T-helper 1 cell treated with Interleukin-12 subunit alpha and Interleukin-12 subunit beta and Interleukin-4 antibody, amounts not matched to agents 30 ng/mL and 1 ng/mL, for 36 hours (primary cell): ENCODE data around the gene ZNF488. TPM values are rescaled to one million over a fixed set of nuclear protein-coding genes. Genes with fewer than 3 reads are reported as not detected.

Experiments
- intact Hi-C: fragments of 100-400 bp; cut with micrococcal nuclease; formaldehyde crosslinking; loops from one replicate; pipeline ENCODE4 v1.15.1; 2024
- total RNA-seq: library from RNA; stranded (reverse); gene quantifications from 2 replicates; pipeline ENCODE4 v1.2.3, GENCODE V29; 2022

The ZNF488 gene
- total RNA-seq, 1 donor from 2014 or later, result not detected

- intact Hi-C loops, result no loop called here
These were observed 589 bp downstream of the ZNF488 start for GRCh38 chr10:47383261-47384147.

GRCh38 chr10:47381427-47382379 lies 2.4 kb downstream of the ZNF488 start:
- intact Hi-C loops, result no loop called here

DNA sequence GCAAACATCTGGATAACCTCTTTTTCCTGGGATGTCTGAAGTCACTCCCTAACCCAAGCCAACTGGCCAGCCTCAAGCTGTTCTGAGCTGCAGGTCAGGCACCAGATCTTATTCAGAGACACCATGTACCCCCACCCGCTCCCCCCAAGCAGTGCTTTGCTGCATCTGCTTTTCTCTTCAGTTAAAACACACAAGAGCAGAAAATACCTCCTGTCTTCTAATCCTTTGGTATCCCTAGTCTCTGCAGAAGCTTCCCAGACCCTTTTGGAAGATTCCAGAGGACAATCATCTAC lies 3.0 kb downstream of the ZNF488 start:
- intact Hi-C loops, result no loop called here

- intact Hi-C loops, result no loop called here
These were observed 3.6 kb downstream of the ZNF488 start for GRCh38 chr10:47380341-47381102.

GRCh38 chr10:47379901-47380300 lies 4.2 kb downstream of the ZNF488 start:
- intact Hi-C loops, result no loop called here

- intact Hi-C loops, result no loop called here
These were observed 4.7 kb downstream of the ZNF488 start for GRCh38 chr10:47379445-47379785.

- intact Hi-C loops, result no loop called here
These were observed 5.3 kb downstream of the ZNF488 start for GRCh38 chr10:47378606-47379444.

DNA sequence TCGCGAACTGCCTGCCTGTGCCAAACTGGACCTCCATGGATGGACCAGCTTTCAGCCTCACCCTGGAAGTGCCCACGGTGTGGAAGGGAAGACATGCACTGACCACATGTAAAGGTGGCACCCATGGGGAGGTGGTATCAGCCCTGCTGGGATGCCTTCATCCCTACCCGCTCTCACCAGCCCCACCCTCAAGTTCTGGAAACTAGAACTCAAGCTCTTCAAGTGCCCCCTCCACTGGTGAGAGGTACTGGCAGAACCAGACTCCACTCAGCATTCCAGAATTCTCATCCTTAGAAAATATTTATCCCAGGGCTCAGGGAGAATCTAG lies 5.9 kb downstream of the ZNF488 start:
- intact Hi-C loops, result no loop called here

- intact Hi-C loops, result no loop called here
These were observed 7.4 kb downstream of the ZNF488 start for GRCh38 chr10:47376522-47377220.

DNA sequence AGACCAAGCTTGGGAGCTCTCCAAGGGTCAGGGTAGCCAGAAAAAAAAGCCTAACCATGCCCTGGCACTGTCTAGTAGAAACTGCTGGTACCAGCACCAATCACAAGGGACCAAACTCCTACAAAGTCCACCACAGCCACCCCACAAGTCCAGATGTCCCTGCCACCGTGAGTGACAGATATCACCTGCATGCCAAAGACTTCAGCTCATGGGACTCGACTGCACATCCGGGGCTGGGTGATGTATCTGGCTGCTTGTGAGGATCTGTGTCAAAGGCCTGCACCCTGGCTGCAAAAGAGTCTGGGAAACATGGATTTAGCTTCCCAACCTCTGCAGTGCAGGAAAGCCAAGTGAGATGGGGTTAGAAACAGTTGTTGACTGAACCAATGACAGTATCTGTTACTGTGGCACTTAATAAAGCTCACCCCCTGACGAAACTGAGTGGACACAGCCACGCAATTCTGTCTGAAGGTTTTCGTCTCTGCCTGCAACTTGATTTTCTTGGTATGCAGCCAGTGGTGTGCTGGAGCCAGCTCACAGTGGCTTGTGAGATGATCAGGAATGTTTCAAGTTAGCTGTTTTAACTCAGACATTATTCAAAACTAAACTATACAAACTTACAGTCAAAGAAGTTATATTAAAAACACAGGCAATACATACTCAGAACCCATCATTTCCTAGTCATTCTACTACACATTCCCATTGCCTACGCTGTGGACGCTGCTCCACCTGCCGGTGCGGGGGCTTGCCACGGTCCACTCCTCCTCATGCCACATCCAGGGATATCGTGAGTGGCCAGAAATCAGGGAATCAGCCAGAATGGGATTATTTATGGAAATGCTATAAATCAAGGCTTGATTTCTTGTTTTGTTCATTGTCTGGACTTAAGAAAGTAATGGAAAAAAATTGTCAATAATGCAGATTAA lies 9.2 kb downstream of the ZNF488 start:
- intact Hi-C loops, result no loop called here

DNA sequence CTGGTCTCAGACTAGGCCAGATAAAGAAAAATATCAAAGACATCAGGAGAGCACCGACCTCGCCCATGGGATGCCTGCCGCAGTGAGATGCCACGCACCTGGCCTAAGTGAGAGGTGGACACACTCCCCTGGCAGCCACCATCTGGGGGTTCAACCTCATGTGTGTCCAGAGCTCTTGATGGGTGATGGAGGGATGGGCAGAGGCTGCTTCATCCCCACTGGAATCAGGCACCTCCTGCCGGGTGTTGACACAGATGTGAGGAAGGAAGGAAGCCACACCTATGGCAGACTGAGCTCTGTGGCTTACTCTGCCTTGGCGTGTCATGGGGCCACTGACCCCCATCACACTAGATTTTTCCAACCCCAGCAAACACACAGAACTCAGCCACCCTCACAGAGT lies 11.4 kb downstream of the ZNF488 start:
- intact Hi-C loops, result no loop called here

GRCh38 chr10:47371629-47372485 lies 12.2 kb downstream of the ZNF488 start:
- intact Hi-C loops, result no loop called here

DNA sequence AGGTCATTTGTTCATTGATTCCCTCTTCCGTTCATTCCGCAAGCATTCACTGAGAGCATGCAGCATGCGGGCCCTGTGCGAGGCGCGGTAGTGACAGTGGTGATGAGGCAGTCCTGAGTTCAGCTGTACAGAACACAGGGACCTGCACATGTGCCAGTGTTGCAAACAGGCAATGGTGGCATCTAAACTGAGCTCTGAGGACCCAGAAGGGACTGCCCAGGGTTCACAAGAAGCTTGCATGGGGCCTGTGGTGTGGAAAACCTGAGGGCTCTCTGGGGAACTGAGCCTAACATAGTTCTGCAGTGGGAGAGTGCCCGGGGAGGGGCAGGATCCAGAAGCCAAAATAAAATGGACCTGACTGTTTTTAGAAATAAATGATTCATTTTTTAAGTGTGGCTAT lies 13.2 kb downstream of the ZNF488 start:
- intact Hi-C loops, result no loop called here

DNA sequence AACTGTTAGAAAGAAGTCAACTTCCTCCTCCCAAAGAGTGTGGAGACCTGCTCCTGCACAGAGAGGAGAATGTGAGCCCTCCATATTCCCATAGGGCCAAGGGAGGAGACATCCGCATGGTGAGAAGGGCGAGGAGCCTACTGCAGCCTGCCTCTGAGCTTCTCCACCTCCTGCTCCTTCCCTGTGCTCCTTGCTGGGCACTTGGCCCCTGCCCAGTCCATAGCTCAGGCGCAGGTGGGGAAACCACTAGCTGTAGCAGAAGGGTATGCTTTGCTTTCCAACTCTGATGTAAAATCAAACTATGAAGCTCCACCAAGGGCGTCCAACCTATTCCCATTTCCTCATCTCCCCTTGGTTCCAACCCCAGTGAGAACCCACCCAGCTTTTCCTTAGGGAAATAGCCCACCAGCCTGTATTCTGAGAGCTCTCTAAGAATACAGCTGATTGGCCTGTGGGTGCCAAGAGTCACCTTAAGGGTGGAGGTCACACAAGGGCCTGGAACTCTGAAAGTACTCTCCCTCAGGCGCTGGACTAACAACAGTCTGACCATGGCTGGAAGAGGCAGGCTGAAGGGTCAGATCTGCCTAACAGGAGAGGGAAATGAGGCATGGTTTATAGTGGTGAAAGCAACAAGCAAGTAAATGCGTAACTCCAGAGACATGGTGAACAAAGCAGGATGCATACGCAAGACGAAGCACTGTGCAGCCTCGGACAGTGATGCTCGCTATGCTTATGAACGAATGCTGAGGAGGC lies 13.9 kb downstream of the ZNF488 start:
- intact Hi-C loops, result no loop called here

- intact Hi-C loops, result no loop called here
These were observed 14.7 kb downstream of the ZNF488 start for GRCh38 chr10:47369251-47369894.

- intact Hi-C loops, result no loop called here
These were observed 15.5 kb downstream of the ZNF488 start for GRCh38 chr10:47368431-47369180.
